HepG2 (cell line): ENCODE data around the gene HIPK2. TPM values are rescaled to one million over a fixed set of nuclear protein-coding genes. Genes with fewer than 3 reads are reported as not detected.

ENCODE experiments used
- ATF4 ChIP-seq, 2 experiments: fragments of 450-650 bp in 1 of 2; sonication (generic) in 1 of 2; formaldehyde crosslinking; IDR thresholded peaks; 2 replicates each; pipeline versions ENCODE4 v1.5.0 to v1.8.0; 2020 to 2022; ENCODE audit warnings: mild to moderate bottlenecking in 1 of 2, missing genetic modification reagents in 1 of 2
- CBX5 ChIP-seq: sonication (generic); formaldehyde crosslinking; IDR thresholded peaks from 2 replicates; pipeline ENCODE4 v1.4.0; 2020; ENCODE audit warnings: missing genetic modification reagents, borderline replicate concordance
- CHD4 ChIP-seq: fragments of 200-600 bp; sonication (generic); IDR thresholded peaks from 2 replicates; pipeline ENCODE4 v1.7.0; 2017; ENCODE audit warnings: mild to moderate bottlenecking, low read length, borderline replicate concordance
- ELF1 ChIP-seq: sonication (generic); formaldehyde crosslinking; IDR thresholded peaks from 2 replicates; pipeline ENCODE4 v1.4.0; 2020; ENCODE audit warnings: missing genetic modification reagents
- FOXC1 ChIP-seq: sonication (generic); formaldehyde crosslinking; IDR thresholded peaks from 2 replicates; pipeline ENCODE4 v1.8.0; 2022; ENCODE audit warnings: mild to moderate bottlenecking, missing genetic modification reagents, borderline replicate concordance
- HNF1A ChIP-seq, 2 experiments: sonication (generic) in 1 of 2; formaldehyde crosslinking in 1 of 2; IDR thresholded peaks; 2 replicates each; pipeline versions ENCODE4 v1.4.0 to v1.6.1; 2016 to 2020; ENCODE audit warnings: borderline replicate concordance in 1 of 2, low read depth in 1 of 2, mild to moderate bottlenecking in 1 of 2, missing genetic modification reagents in 1 of 2
- ISX ChIP-seq: sonication (generic); formaldehyde crosslinking; conservative IDR thresholded peaks from 2 replicates; pipeline ENCODE4 v1.5.0; 2020; ENCODE audit warnings: missing genetic modification reagents
- RXRB ChIP-seq: IDR thresholded peaks from 2 replicates; pipeline ENCODE4 v1.6.1; 2016; ENCODE audit warnings: borderline replicate concordance, missing genetic modification reagents, missing compliant biosample characterization
- SALL1 ChIP-seq: sonication (generic); formaldehyde crosslinking; IDR thresholded peaks from 2 replicates; pipeline ENCODE4 v1.8.0; 2022; ENCODE audit warnings: mild to moderate bottlenecking, missing genetic modification reagents
- SIN3B ChIP-seq: fragments of 150-350 bp; IDR thresholded peaks from 2 replicates; pipeline ENCODE4 v1.6.1; 2014; ENCODE audit warnings: low read length
- SMAD1 ChIP-seq: sonication (generic); formaldehyde crosslinking; IDR thresholded peaks from 2 replicates; pipeline ENCODE4 v1.4.0; 2020; ENCODE audit warnings: missing genetic modification reagents, low read depth, mild to moderate bottlenecking, borderline replicate concordance
- SNAI1 ChIP-seq: sonication (generic); formaldehyde crosslinking; IDR thresholded peaks from 2 replicates; pipeline ENCODE4 v1.5.0; 2020; ENCODE audit warnings: mild to moderate bottlenecking, missing genetic modification reagents, borderline replicate concordance
- SPEN ChIP-seq: sonication (generic); formaldehyde crosslinking; IDR thresholded peaks from 2 replicates; pipeline ENCODE4 v1.5.1; 2020; ENCODE audit warnings: low read depth, mild to moderate bottlenecking, missing genetic modification reagents
- THAP8 ChIP-seq: sonication (generic); formaldehyde crosslinking; IDR thresholded peaks from 2 replicates; pipeline ENCODE4 v1.5.1; 2020; ENCODE audit warnings: missing genetic modification reagents, mild to moderate bottlenecking, borderline replicate concordance
- TSC22D2 ChIP-seq: sonication (generic); formaldehyde crosslinking; IDR thresholded peaks from 2 replicates; pipeline ENCODE4 v1.5.1; 2020; ENCODE audit warnings: missing genetic modification reagents, mild to moderate bottlenecking, borderline replicate concordance
- ZBTB20 ChIP-seq: sonication (generic); formaldehyde crosslinking; IDR thresholded peaks from 2 replicates; pipeline ENCODE4 v1.8.1; 2023; ENCODE audit warnings: missing genetic modification reagents, low read depth, mild to moderate bottlenecking, borderline replicate concordance
- ZBTB7A ChIP-seq: sonication (generic); formaldehyde crosslinking; IDR thresholded peaks from 2 replicates; pipeline ENCODE4 v1.8.0; 2022; ENCODE audit warnings: mild to moderate bottlenecking, missing genetic modification reagents
- ZFP82 ChIP-seq: sonication (generic); formaldehyde crosslinking; IDR thresholded peaks from 2 replicates; pipeline ENCODE4 v1.5.1; 2020; ENCODE audit warnings: mild to moderate bottlenecking, missing genetic modification reagents, borderline replicate concordance
- ZNF24 ChIP-seq: fragments of 450-650 bp; IDR thresholded peaks from 2 replicates; pipeline ENCODE4 v1.6.1; 2017; ENCODE audit warnings: antibody characterized with exemption, mild to moderate bottlenecking
- ZNF792 ChIP-seq: IDR thresholded peaks from 2 replicates; pipeline ENCODE4 v1.6.1; 2016
- polyA plus RNA-seq, 8 experiments: library from polyadenylated mRNA; depleted of rRNA in 3 of 8; stranded (reverse) in 7 of 8; unstranded in 1 of 8; fragments of >200 nt; fragmentation: Illumina TruSeq in 4 of 8; extraction: Trizol in 4 of 8; gene quantifications; 2 replicates each; pipeline versions ENCODE4 v1.2.1 to v1.2.3, GENCODE V29; 2011 to 2016; ENCODE audit warnings: low read depth in 4 of 8, missing spikeins in 1 of 8, mixed read lengths in 1 of 8; ENCODE audit not compliant: insufficient read depth in 1 of 8
- total RNA-seq, 5 experiments: library from RNA; depleted of rRNA; stranded (reverse); fragments of >200 nt; fragmentation: Illumina TruSeq; extraction: Trizol; gene quantifications; 2 replicates each; pipeline ENCODE4 v1.2.3, GENCODE V29; 2016; ENCODE audit warnings: low read depth in 1 of 5
- TF ChIP-seq, protein P1 (sequence below): IDR thresholded peaks from 2 replicates; pipeline ENCODE4 v1.6.1; 2018; ENCODE audit warnings: missing genetic modification reagents

HIPK2 gene
- total and polyA plus RNA-seq, 2 of the 13 experiments (the other 11 are each of a cell fraction or from before 2014, with no cell fraction given) = 14.4 to 20.2 TPM

DNA sequence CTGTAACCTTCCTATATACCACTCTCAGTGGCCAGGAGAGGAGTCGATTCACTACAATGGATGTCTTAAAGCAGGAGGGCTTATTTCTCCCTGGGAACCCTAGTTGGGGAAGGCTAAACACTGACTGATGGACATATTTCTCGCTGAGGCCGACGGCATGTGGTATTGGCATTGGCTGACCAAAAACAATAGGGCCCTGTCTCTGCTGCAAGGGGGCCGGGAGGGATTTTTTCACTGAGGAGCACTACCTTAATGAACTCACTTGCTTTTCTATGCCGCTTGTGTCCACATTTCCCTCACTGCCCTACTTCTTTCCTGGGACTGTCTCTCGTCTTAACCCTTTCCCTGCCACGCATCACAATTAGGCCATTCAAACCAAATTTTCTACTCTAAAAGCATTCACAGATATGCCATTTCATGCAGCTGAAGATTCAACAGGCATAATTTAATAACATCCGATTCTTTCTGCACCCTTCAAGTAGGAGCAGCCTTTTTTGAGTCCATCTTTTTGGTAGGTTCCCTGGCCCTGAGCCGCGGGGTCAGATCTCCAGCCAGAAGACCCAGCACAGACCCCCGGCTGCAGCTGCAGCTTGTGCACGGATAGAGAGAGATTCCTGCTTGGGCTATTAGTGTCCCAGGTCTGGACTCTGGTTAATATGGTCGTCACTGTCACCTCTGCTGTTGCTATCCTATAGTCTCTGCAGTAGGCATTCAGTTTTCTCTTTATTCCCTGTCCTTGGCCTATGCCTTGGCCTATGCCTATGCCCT lies 118.7 kb downstream of the HIPK2 start (continued):
- TF ChIP-seq SPEN = no peak
- TF ChIP-seq ZNF792 (CRISPR knock-in tag) = no peak
- no peak for TF ChIP-seq ZNF24
- no peak for TF ChIP-seq ZBTB7A
- TF ChIP-seq TSC22D2 = no peak
- no peak for TF ChIP-seq ZBTB20 (CRISPR knock-in tag)
- TF ChIP-seq HNF1A (IDR thresholded peaks at IDR 0.05; ENCODE audit: low read depth) = no peak
- TF ChIP-seq HNF1A (CRISPR knock-in tag; IDR thresholded peaks at IDR 0.05; ENCODE audit: borderline replicate concordance) = no peak; the same call in 1 of the 2 replicates
- no peak for TF ChIP-seq SNAI1 (CRISPR knock-in tag)
- no peak for TF ChIP-seq CBX5 (CRISPR knock-in tag)
- TF ChIP-seq FOXC1 = no peak
- no peak for TF ChIP-seq CHD4
- no peak for TF ChIP-seq RXRB (CRISPR knock-in tag)
- no peak for TF ChIP-seq SIN3B
- TF ChIP-seq ELF1 (CRISPR knock-in tag) = no peak
- TF ChIP-seq THAP8 (CRISPR knock-in tag) = no peak
- TF ChIP-seq SALL1 (CRISPR knock-in tag) = peak; percentile 62
- TF ChIP-seq, protein P1, sequence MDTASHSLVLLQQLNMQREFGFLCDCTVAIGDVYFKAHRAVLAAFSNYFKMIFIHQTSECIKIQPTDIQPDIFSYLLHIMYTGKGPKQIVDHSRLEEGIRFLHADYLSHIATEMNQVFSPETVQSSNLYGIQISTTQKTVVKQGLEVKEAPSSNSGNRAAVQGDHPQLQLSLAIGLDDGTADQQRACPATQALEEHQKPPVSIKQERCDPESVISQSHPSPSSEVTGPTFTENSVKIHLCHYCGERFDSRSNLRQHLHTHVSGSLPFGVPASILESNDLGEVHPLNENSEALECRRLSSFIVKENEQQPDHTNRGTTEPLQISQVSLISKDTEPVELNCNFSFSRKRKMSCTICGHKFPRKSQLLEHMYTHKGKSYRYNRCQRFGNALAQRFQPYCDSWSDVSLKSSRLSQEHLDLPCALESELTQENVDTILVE (CRISPR knock-in tag) = no peak
- no peak for TF ChIP-seq SMAD1 (CRISPR knock-in tag)
- no peak for TF ChIP-seq ISX
- TF ChIP-seq ATF4 (CRISPR knock-in tag; IDR thresholded peaks at IDR 0.05) = no peak
- TF ChIP-seq ZFP82 (CRISPR knock-in tag) = no peak
